Naive thymus-derived CD4-positive, alpha-beta T cell (primary cell): ENCODE results near the gene TRAIP. TPM values are rescaled to one million over a fixed set of nuclear protein-coding genes. Genes with fewer than 3 reads are reported as not detected.
A peak's percentile ranks its signal among the peaks of the same experiment; 100 is the strongest.

ENCODE experiments used
- ATAC-seq: fragments of 150-1000 bp; cut with Tn5 transposase; 2 replicates; pipeline ENCODE4 v1.10.0; 2021; ENCODE audit warnings: mild to moderate bottlenecking, moderate library complexity
- CTCF ChIA-PET: fragments of 350-600 bp; sonication (Branson Sonifier 250); formaldehyde crosslinking; loops from one replicate; lab custom pipeline; 2021; ENCODE audit warnings: antibody characterized with exemption; lab: Charles Lee
- POLR2A ChIA-PET: fragments of 350-600 bp; sonication (Branson Sonifier 250); formaldehyde crosslinking; loops from one replicate; lab custom pipeline; 2021; ENCODE audit warnings: antibody characterized with exemption, inconsistent platforms; lab: Charles Lee
- DNase-seq, 9 donors: peaks; one replicate each; pipeline versions ENCODE4 v3.0.0 to v3.0.0-alpha.2; 2020 to 2022; ENCODE audit warnings: mixed read lengths in 1 of 9
- H3K27ac ChIP-seq: one replicate; pipeline ENCODE4 v1.7.0; 2013; ENCODE audit warnings: mild to moderate bottlenecking, low read depth, low read length, moderate library complexity
- H3K27me3 ChIP-seq, 2 donors: one replicate each; pipeline ENCODE4 v1.7.0; 2013; ENCODE audit warnings: low read length in 2 of 2, mild to moderate bottlenecking in 2 of 2, moderate library complexity in 2 of 2; ENCODE audit not compliant: control insufficient read depth in 2 of 2, insufficient read depth in 2 of 2
- H3K36me3 ChIP-seq, 3 experiments: 1 replicate in 2 of 3; 2 replicates in 1 of 3; pipeline ENCODE4 v1.7.0; 2013; ENCODE audit warnings: low read length in 3 of 3, mild to moderate bottlenecking in 3 of 3, moderate library complexity in 1 of 3; ENCODE audit not compliant: insufficient read depth in 3 of 3, control insufficient read depth in 2 of 3
- H3K4me1 ChIP-seq, 2 donors: one replicate each; pipeline ENCODE4 v1.7.0; 2013; ENCODE audit warnings: low read length in 2 of 2, mild to moderate bottlenecking in 2 of 2, moderate library complexity in 1 of 2; ENCODE audit not compliant: control insufficient read depth in 2 of 2, insufficient read depth in 2 of 2
- H3K4me3 ChIP-seq: 2 replicates; pipeline ENCODE4 v1.7.0; 2013; ENCODE audit warnings: mild to moderate bottlenecking, low read length
- H3K9me3 ChIP-seq, 3 experiments: 1 replicate in 2 of 3; 2 replicates in 1 of 3; pipeline ENCODE4 v1.7.0; 2013; ENCODE audit warnings: low read length in 3 of 3; ENCODE audit not compliant: control insufficient read depth in 2 of 3
- H3K27ac Mint-ChIP-seq, 9 donors: one replicate each; pipeline ENCODE4 v1.8.0; 2020 to 2022; ENCODE audit warnings: mixed read lengths in 9 of 9, mild to moderate bottlenecking in 8 of 9, moderate library complexity in 5 of 9, inconsistent platforms in 2 of 9
- H3K27me3 Mint-ChIP-seq, 5 donors: one replicate each; pipeline ENCODE4 v1.8.0; 2021 to 2022; ENCODE audit warnings: mixed read lengths in 5 of 5, mild to moderate bottlenecking in 1 of 5
- H3K36me3 Mint-ChIP-seq, 5 donors: one replicate each; pipeline ENCODE4 v1.8.0; 2020 to 2022; ENCODE audit warnings: mixed read lengths in 5 of 5, mild to moderate bottlenecking in 3 of 5, inconsistent platforms in 1 of 5
- H3K4me1 Mint-ChIP-seq, 7 donors: one replicate each; pipeline ENCODE4 v1.8.0; 2020 to 2022; ENCODE audit warnings: mixed read lengths in 7 of 7, mild to moderate bottlenecking in 3 of 7, inconsistent platforms in 1 of 7
- H3K4me3 Mint-ChIP-seq, 10 donors: one replicate each; pipeline ENCODE4 v1.8.0; 2020 to 2022; ENCODE audit warnings: mild to moderate bottlenecking in 10 of 10, mixed read lengths in 10 of 10, moderate library complexity in 6 of 10, inconsistent platforms in 2 of 10
- H3K9me3 Mint-ChIP-seq, 11 donors: one replicate each; pipeline ENCODE4 v1.8.0; 2020 to 2022; ENCODE audit warnings: mixed read lengths in 11 of 11, mild to moderate bottlenecking in 4 of 11, inconsistent platforms in 1 of 11, moderate library complexity in 1 of 11
- intact Hi-C, 2 donors: fragments of 100-400 bp; cut with micrococcal nuclease; formaldehyde crosslinking; loops; one replicate each; pipeline ENCODE4 v1.15.1; 2023
- polyA plus RNA-seq, 2 donors: library from polyadenylated mRNA; unstranded; fragments of 300-500 nt; fragmentation: Illumina TruSeq; gene quantifications; one replicate each; pipeline ENCODE4 v1.2.3, GENCODE V29; 2021
- total RNA-seq, 6 experiments: library from RNA in 5 of 6; stranded (reverse) in 5 of 6; gene quantifications; 1 replicate in 5 of 6; 2 replicates in 1 of 6; pipeline ENCODE4 v1.2.3 and lab custom pipeline; 2021 to 2026

Gene TRAIP
- total and polyA plus RNA-seq, 7 experiments from 2014 or later: 2.7 to 22.5 (median 5.5) TPM

DNA sequence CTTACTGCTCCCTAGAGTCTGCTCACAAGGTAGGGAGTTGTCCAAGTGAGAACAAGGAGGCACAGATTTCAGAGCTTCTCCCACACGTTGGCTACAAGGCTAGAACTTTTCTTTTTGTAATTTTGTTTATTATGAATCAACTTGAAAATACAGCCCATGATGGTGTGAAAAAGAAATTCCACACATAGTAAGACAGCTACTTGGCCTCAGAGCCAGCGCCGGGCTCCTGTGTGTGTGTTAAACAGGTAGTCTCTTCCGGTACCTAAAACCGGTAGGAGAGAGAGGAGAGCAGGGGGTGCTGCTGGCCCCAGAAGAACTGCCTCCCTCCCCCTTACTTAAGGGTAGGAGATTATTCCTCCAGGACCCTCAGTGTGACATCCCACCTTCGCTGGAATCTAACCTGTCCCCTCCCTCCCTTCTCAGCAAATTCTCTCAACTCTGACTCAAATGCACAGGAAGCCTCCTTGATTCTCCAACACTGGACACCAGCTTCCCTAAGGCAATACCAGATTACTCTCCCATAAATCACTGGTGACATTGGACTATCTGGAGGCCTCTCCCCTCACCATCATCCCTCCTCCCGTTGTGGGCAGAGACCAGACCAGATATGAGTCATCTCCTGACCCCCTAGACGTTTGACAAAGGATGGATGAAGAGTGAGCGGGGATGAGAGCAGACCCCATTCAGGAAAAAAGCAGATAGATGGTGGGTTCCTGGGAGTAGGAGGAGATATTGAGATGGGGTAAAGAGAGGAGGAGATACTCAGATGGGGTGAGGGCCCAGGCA, 65.5 kb downstream of the TRAIP start:
- Mint-ChIP-seq H3K27ac (peak overlapping the region in 6 of 9 donors; percentile 60 to 97 (median 82)), H3K27me3 (peaks cover 0 to 6% (median 0%) of the 10 kb centered on the region in 5 donors), H3K4me3 (no peak overlapping the region), H3K4me1 (peaks cover 4 to 17% (median 13%) of the 10 kb centered on the region in 7 donors), H3K36me3 (no peaks in the 10 kb centered on the region), H3K9me3 (peaks cover 0 to 4% (median 0%) of the 10 kb centered on the region in 11 donors)
- DNase-seq (no peak), ATAC-seq (no peak)
- H3K27ac ChIP-seq: no peak overlapping the region
- POLR2A ChIA-PET: no interaction called here
- CTCF ChIA-PET: no interaction called here
- intact Hi-C loops: no loop called here
- peaks cover 0 to 6% (median 0%) of the 10 kb centered on the region in 3 experiments for H3K36me3 ChIP-seq
- no peaks in the 10 kb centered on the region for H3K27me3 ChIP-seq
- H3K9me3 ChIP-seq: no peaks in the 10 kb centered on the region
- peaks cover 0 to 5% of the 10 kb centered on the region in 2 donors for H3K4me1 ChIP-seq
- no peak overlapping the region for H3K4me3 ChIP-seq

DNA sequence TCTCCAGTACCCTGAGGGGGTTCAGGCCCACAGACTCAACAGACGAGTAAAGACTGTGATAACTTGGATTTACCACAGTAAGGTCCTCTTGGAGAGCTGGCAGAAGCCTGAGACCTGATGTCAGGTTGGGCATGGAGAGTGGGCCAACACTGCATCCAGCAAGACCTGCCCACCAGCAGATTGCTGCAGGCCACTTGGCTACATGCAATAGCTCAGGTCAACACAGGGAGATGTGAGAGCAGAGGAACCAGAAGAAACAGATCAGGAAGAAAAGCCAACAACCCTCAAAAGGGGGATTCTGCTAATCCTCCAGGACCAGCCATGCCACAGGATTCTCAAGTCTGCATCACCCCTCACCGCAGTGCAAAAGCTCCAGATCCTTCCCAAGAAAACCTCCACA, 68.3 kb downstream of the TRAIP start:
- Histone ChIP-seq H3K27ac (no peak overlapping the region), H3K36me3 (peaks cover 0 to 6% (median 0%) of the 10 kb centered on the region in 3 experiments), H3K4me3 (no peak overlapping the region), H3K27me3 (no peaks in the 10 kb centered on the region), H3K9me3 (no peaks in the 10 kb centered on the region), H3K4me1 (peaks cover 8 to 9% of the 10 kb centered on the region in 2 donors)
- H3K4me3 Mint-ChIP-seq: peak overlapping the region in 1 of 10 donors; percentile 34
- no peak for ATAC-seq
- H3K9me3 Mint-ChIP-seq: peaks cover 0 to 4% (median 0%) of the 10 kb centered on the region in 11 donors
- H3K4me1 Mint-ChIP-seq: peaks cover 13 to 41% (median 32%) of the 10 kb centered on the region in 7 donors
- DNase-seq: no peak
- intact Hi-C loops: loop anchor here (5.0 kb wide), 3 partner anchors 49 to 449 kb away; partner anchors contain the start of genes GNAI2 (in 1 of the 2) and USP4 (in 1 of the 2)
- peak overlapping the region in 2 of 9 donors; percentile 46 to 78 for H3K27ac Mint-ChIP-seq
- peaks cover 0 to 6% (median 0%) of the 10 kb centered on the region in 5 donors for H3K27me3 Mint-ChIP-seq
- H3K36me3 Mint-ChIP-seq: peaks cover 0 to 12% (median 0%) of the 10 kb centered on the region in 5 donors
- ChIA-PET CTCF (interaction anchor here (0.7 to 1.3 kb wide), 2 partner anchors 18 to 56 kb away, joined by 3 to 4 read pairs; no protein-coding TSS in a partner anchor), POLR2A (interaction anchor here (1.0 to 4.1 kb wide), 3 partner anchors 15 to 68 kb away, joined by 3 to 25 read pairs (median 3); partner anchors contain the start of gene INKA1)

DNA sequence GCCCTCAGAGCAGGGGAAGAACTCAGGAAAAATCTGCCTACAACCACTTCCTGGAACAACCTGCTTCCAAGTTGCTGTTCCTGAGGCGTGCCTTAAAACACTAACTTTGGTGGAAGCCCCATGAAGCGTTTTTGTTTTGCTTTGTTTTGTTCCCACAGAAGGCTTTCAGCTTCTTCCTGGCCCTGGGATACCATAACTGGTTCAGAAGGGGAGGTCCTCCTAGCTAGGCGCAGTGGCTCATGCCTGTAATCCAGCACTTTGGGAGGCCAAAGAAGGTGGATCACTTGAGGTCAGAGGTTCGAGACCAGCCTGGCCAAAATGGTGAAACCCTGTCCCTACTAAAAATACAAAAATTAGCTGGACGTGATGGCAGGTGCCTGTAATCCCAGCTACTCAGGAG, 68.8 kb downstream of the TRAIP start:
- POLR2A ChIA-PET: interaction anchor here (0.5 to 4.1 kb wide), 6 partner anchors 15 to 1547 kb away, joined by 3 to 25 read pairs (median 3); partner anchors contain the start of genes GMPPB and INKA1
- peaks cover 13 to 43% (median 32%) of the 10 kb centered on the region in 7 donors for H3K4me1 Mint-ChIP-seq
- H3K4me1 ChIP-seq: peaks cover 9% of the 10 kb centered on the region in 2 donors
- H3K27me3 Mint-ChIP-seq: peaks cover 0 to 6% (median 0%) of the 10 kb centered on the region in 5 donors
- no peak overlapping the region for H3K4me3 ChIP-seq
- DNase-seq: no peak
- H3K9me3 ChIP-seq: no peaks in the 10 kb centered on the region
- peak overlapping the region in 8 of 9 donors; percentile 86 to 100 (median 99) for H3K27ac Mint-ChIP-seq
- CTCF ChIA-PET: interaction anchor here (0.7 to 2.1 kb wide), 4 partner anchors 15 to 57 kb away, joined by 3 to 10 read pairs (median 4); partner anchors contain the start of gene INKA1
- H3K4me3 Mint-ChIP-seq: peak overlapping the region in 8 of 10 donors; percentile 9 to 99 (median 94)
- intact Hi-C loops: loop anchor here (2.0 to 5.0 kb wide), 4 partner anchors 50 to 450 kb away; partner anchors contain the start of genes GNAI2 (in 1 of the 2), RBM5 (in 1 of the 2) and USP4 (in 1 of the 2)
- no peaks in the 10 kb centered on the region for H3K27me3 ChIP-seq
- H3K36me3 ChIP-seq: peaks cover 0 to 6% (median 0%) of the 10 kb centered on the region in 3 experiments
- H3K36me3 Mint-ChIP-seq: peaks cover 0 to 12% (median 0%) of the 10 kb centered on the region in 5 donors
- peaks cover 0 to 4% (median 0%) of the 10 kb centered on the region in 11 donors for H3K9me3 Mint-ChIP-seq
- no peak overlapping the region for H3K27ac ChIP-seq
- ATAC-seq: no peak

DNA sequence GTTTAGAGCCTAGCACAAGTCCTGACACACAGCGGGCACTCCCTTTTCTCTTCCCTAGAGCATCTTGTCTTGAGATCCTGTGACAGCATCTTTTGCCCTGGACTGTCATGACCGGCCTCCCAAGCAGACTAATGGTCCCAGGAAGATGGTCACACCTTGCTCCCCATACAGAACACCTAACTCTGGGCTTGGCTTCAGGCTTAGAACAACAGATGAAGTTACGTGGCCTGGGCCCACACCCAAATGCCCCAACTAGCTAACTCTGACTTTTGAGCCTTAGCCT, 69.2 kb downstream of the TRAIP start:
- Histone ChIP-seq H3K9me3 (no peaks in the 10 kb centered on the region), H3K27ac (peak overlapping the region; percentile 95), H3K4me3 (peak overlapping the region; percentile 80), H3K4me1 (peaks cover 9 to 12% of the 10 kb centered on the region in 2 donors), H3K27me3 (no peaks in the 10 kb centered on the region), H3K36me3 (peaks cover 0 to 6% (median 0%) of the 10 kb centered on the region in 3 experiments)
- CTCF ChIA-PET: interaction anchor here (1.0 to 2.1 kb wide), 3 partner anchors 15 to 52 kb away, joined by 3 to 10 read pairs (median 5); partner anchors contain the start of gene INKA1
- H3K9me3 Mint-ChIP-seq: peaks cover 0 to 4% (median 0%) of the 10 kb centered on the region in 11 donors
- H3K27ac Mint-ChIP-seq: peak overlapping the region; percentile 96 to 100 (median 99)
- H3K27me3 Mint-ChIP-seq: peaks cover 0 to 6% (median 0%) of the 10 kb centered on the region in 5 donors
- H3K4me1 Mint-ChIP-seq: peaks cover 13 to 47% (median 32%) of the 10 kb centered on the region in 7 donors
- POLR2A ChIA-PET: interaction anchor here (0.5 to 4.1 kb wide), 5 partner anchors 16 to 1547 kb away, joined by 3 to 25 read pairs (median 3); partner anchors contain the start of genes GMPPB and INKA1
- DNase-seq: no peak
- peak overlapping the region; percentile 91 to 99 (median 94) for H3K4me3 Mint-ChIP-seq
- intact Hi-C loops: loop anchor here (2.0 to 5.0 kb wide), 4 partner anchors 50 to 450 kb away; partner anchors contain the start of genes GNAI2 (in 1 of the 2), RBM5 (in 1 of the 2) and USP4 (in 1 of the 2)
- H3K36me3 Mint-ChIP-seq: peaks cover 0 to 14% (median 0%) of the 10 kb centered on the region in 5 donors
- ATAC-seq: no peak

DNA sequence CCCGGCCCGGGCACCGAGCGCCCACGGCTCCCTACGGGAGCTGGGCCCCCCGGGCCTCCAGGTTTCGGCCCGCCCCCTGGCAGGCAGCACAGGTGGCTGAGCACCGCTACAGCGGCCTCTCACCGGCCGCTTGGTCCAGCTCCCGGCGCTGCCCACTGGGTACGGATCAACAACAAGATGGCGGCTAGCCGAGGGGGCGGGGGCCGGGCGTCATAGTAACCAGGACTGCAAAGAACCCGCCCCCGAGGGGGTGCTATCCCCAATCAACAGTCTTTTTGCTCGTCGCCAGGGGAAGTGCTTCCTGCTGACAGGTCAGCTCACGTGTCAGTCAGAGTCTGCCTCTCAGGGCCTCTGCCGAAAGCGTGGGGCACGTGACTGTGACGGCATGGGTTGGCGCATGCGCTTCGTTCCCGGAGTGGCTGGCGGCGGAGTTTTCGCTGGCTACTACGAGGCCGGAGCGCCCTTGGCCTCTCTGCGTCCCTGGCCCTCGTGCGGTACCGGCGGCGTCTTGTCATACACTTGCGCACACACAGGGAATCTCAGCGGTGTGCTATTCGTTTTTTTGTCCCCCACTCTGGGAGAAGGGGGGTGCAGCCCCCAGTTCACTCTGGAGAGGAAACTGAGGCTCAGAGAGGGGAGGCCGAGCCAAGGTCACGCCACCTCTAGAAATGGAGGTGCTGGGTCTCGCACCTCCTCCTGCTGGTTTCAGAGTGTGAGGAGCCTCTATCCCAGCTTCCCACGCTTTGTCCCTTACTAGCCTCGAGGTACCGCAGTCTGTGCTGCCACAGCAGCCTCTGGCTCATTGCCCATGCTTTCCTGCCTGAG, 69.8 kb downstream of the TRAIP start, which contains the start of gene IP6K1:
Gene IP6K1 (minus strand): TSS at position 186 of the 825 bp plus-strand sequence. CDS start 38,502 bp downstream, outside the sequence.
- H3K27ac ChIP-seq: peak within 1 kb of the TSS; percentile 95
- Mint-ChIP-seq H3K4me3 (peak within 1 kb of the TSS; percentile 91 to 99 (median 94)), H3K27ac (peak within 1 kb of the TSS; percentile 96 to 100 (median 99)), H3K36me3 (peaks cover 0 to 14% (median 0%) of the 10 kb centered on the region in 5 donors), H3K9me3 (peaks cover 0 to 4% (median 0%) of the 10 kb centered on the region in 11 donors), H3K27me3 (peaks cover 0 to 6% (median 0%) of the 10 kb centered on the region in 5 donors), H3K4me1 (peaks cover 13 to 48% (median 32%) of the 10 kb centered on the region in 7 donors)
- ATAC-seq (peak; percentile 99), DNase-seq (peak; percentile 90 to 100 (median 99))
- no peaks in the 10 kb centered on the region for H3K27me3 ChIP-seq
- peak within 1 kb of the TSS; percentile 80 for H3K4me3 ChIP-seq
- no peaks in the 10 kb centered on the region for H3K9me3 ChIP-seq
- peaks cover 9 to 12% of the 10 kb centered on the region in 2 donors for H3K4me1 ChIP-seq
- peaks cover 0 to 9% (median 0%) of the 10 kb centered on the region in 3 experiments for H3K36me3 ChIP-seq
- intact Hi-C loops: loop anchor here (1.0 to 5.0 kb wide), 12 partner anchors 16 to 513 kb away; partner anchors contain the start of genes GMPPB (in 2 of the 2), AMIGO3 (in 1 of the 2), APEH (in 1 of the 2) and DAG1 (in 1 of the 2)
- CTCF ChIA-PET: interaction anchor here (1.0 to 2.1 kb wide), 3 partner anchors 16 to 53 kb away, joined by 3 to 10 read pairs (median 5); partner anchors contain the start of gene INKA1
- POLR2A ChIA-PET: interaction anchor here (0.6 to 4.1 kb wide), 10 partner anchors 12 to 513 kb away, joined by 3 to 25 read pairs (median 4); partner anchors contain the start of genes AMIGO3, GMPPB, HYAL3 and INKA1
